H1 (cell line): ENCODE measurements around the gene TUBA8. TPM values are rescaled to one million over a fixed set of nuclear protein-coding genes. Genes with fewer than 3 reads are reported as not detected.

Experiments
- CTCF ChIA-PET: fragments of 300-600 bp; sonication (Branson Sonifier 250); formaldehyde crosslinking; loops from one replicate; lab custom pipeline; 2021; ENCODE audit not compliant: partially characterized antibody; lab: Charles Lee
- POLR2A ChIA-PET: fragments of 300-600 bp; sonication (Branson Sonifier 250); formaldehyde crosslinking; loops from one replicate; lab custom pipeline; 2021; ENCODE audit warnings: inconsistent platforms; ENCODE audit not compliant: partially characterized antibody; lab: Charles Lee
- DNase-seq, 2 experiments: peaks; one replicate each; pipeline versions ENCODE4 v3.0.0 to v3.0.0-alpha.2; 2010 to 2022; ENCODE audit warnings: low spot score in 2 of 2, low read depth in 1 of 2, mixed read lengths in 1 of 2
- FAIRE-seq: peaks from 2 replicates; lab custom pipeline; 2011; peaks lifted over from hg19 to GRCh38; lab: Jason Lieb, UNC
- H2AFZ ChIP-seq: 2 replicates; pipeline ENCODE4 v1.8.1; 2012; ENCODE audit warnings: low read length, inconsistent platforms
- H2AK5ac ChIP-seq: 2 replicates; pipeline ENCODE4 v1.6.1; 2013; ENCODE audit warnings: low read depth, low read length
- H2BK120ac ChIP-seq: replicated peaks from 2 replicates; pipeline ENCODE3; 2013; ENCODE audit warnings: low read depth, low read length, inconsistent platforms
- H2BK12ac ChIP-seq: 2 replicates; pipeline ENCODE4 v1.6.1; 2013; ENCODE audit warnings: low read depth, low read length
- H2BK15ac ChIP-seq: 2 replicates; pipeline ENCODE4 v1.6.1; 2013; ENCODE audit warnings: low read length
- H2BK20ac ChIP-seq: 2 replicates; pipeline ENCODE4 v1.6.1; 2013; ENCODE audit warnings: low read length
- H2BK5ac ChIP-seq: 2 replicates; pipeline ENCODE4 v1.6.1; 2013; ENCODE audit warnings: low read depth, low read length
- H3K14ac ChIP-seq: 2 replicates; pipeline ENCODE4 v1.6.1; 2013; ENCODE audit warnings: inconsistent platforms; ENCODE audit not compliant: insufficient read length
- H3K18ac ChIP-seq: 2 replicates; pipeline ENCODE4 v1.6.1; 2013; ENCODE audit warnings: low read length; ENCODE audit errors: extremely low read depth
- H3K23ac ChIP-seq: 2 replicates; pipeline ENCODE4 v1.6.1; 2013; ENCODE audit warnings: inconsistent platforms; ENCODE audit not compliant: insufficient read length
- H3K23me2 ChIP-seq: 2 replicates; pipeline ENCODE4 v1.6.1; 2013; ENCODE audit warnings: low read depth, low read length
- H3K27ac ChIP-seq: 2 replicates; pipeline ENCODE4 v1.6.1; 2011; ENCODE audit warnings: low read depth, low read length, inconsistent platforms
- H3K27me3 ChIP-seq, 4 experiments: replicated peaks in 1 of 4; 1 replicate in 1 of 4; 2 replicates in 3 of 4; pipeline versions ENCODE4 v1.6.1 to v1.8.1; 2011 to 2013; ENCODE audit warnings: low read length in 3 of 4, mild to moderate bottlenecking in 3 of 4, inconsistent platforms in 2 of 4, mixed read lengths in 2 of 4, moderate library complexity in 1 of 4; ENCODE audit not compliant: control insufficient read depth in 3 of 4, insufficient read depth in 3 of 4; ENCODE audit errors: extremely low read depth in 1 of 4
- H3K36me3 ChIP-seq, 4 experiments: 2 replicates each; pipeline versions ENCODE4 v1.6.1 to v1.8.1; 2011 to 2013; ENCODE audit warnings: mild to moderate bottlenecking in 4 of 4, low read length in 3 of 4, moderate library complexity in 2 of 4, control low read depth in 1 of 4, inconsistent platforms in 1 of 4; ENCODE audit not compliant: insufficient read depth in 4 of 4, control insufficient read depth in 2 of 4
- H3K4ac ChIP-seq: replicated peaks from 2 replicates; pipeline ENCODE3; 2013; ENCODE audit warnings: low read length, low read depth, mixed read lengths, inconsistent platforms; ENCODE audit not compliant: insufficient read length
- H3K4me1 ChIP-seq, 4 experiments: replicated peaks in 1 of 4; 1 replicate in 1 of 4; 2 replicates in 3 of 4; pipeline versions ENCODE4 v1.6.1 to v1.8.1; 2011 to 2013; ENCODE audit warnings: low read length in 3 of 4, inconsistent platforms in 2 of 4, mixed read lengths in 1 of 4; ENCODE audit not compliant: insufficient read depth in 4 of 4, control insufficient read depth in 3 of 4
- H3K4me2 ChIP-seq, 2 experiments: 2 replicates each; pipeline versions ENCODE4 v1.6.1 to v1.8.1; 2011 to 2013; ENCODE audit warnings: low read depth in 2 of 2, low read length in 2 of 2, control low read depth in 1 of 2, inconsistent platforms in 1 of 2, mild to moderate bottlenecking in 1 of 2; ENCODE audit not compliant: insufficient read depth in 1 of 2
- H3K4me3 ChIP-seq, 4 experiments: fragments of 200-600, 300-600 bp in 1 of 4; sonication (generic), shearing (Covaris generic), sonication (Bioruptor Twin) in 1 of 4; 2 replicates each; pipeline versions ENCODE4 v1.5.1 to v1.8.1; 2011 to 2016; ENCODE audit warnings: low read length in 4 of 4, low read depth in 3 of 4, control low read depth in 2 of 4, inconsistent platforms in 2 of 4, mild to moderate bottlenecking in 2 of 4, mixed read lengths in 1 of 4, moderate library complexity in 1 of 4; ENCODE audit not compliant: insufficient read depth in 2 of 4; ENCODE audit errors: extremely low read depth in 1 of 4
- H3K56ac ChIP-seq: replicated peaks from 2 replicates; pipeline ENCODE3; 2013; ENCODE audit warnings: low read depth, mild to moderate bottlenecking, mixed read lengths, low read length, inconsistent platforms; ENCODE audit not compliant: insufficient read length
- H3K79me1 ChIP-seq: 2 replicates; pipeline ENCODE4 v1.6.1; 2013; ENCODE audit warnings: low read depth, low read length, control low read depth
- H3K79me2 ChIP-seq, 2 experiments: 2 replicates each; pipeline versions ENCODE4 v1.6.1 to v1.8.1; 2012 to 2013; ENCODE audit warnings: low read length in 2 of 2, mild to moderate bottlenecking in 2 of 2, inconsistent platforms in 1 of 2; ENCODE audit not compliant: insufficient read depth in 2 of 2, control insufficient read depth in 1 of 2
- H3K9ac ChIP-seq, 4 experiments: replicated peaks in 1 of 4; 1 replicate in 1 of 4; 2 replicates in 3 of 4; pipeline versions ENCODE4 v1.6.1 to v1.8.1; 2011 to 2013; ENCODE audit warnings: low read depth in 3 of 4, low read length in 3 of 4, control low read depth in 2 of 4, mild to moderate bottlenecking in 2 of 4, moderate library complexity in 2 of 4, inconsistent platforms in 1 of 4; ENCODE audit errors: extremely low read depth in 1 of 4
- H3K9me3 ChIP-seq, 2 experiments: 2 replicates each; pipeline versions ENCODE4 v1.6.1 to v1.8.1; 2012 to 2013; ENCODE audit warnings: mild to moderate bottlenecking in 2 of 2, moderate library complexity in 2 of 2, control low read depth in 1 of 2, inconsistent platforms in 1 of 2, low read depth in 1 of 2, low read length in 1 of 2, mixed read lengths in 1 of 2; ENCODE audit not compliant: insufficient read depth in 2 of 2
- H4K20me1 ChIP-seq, 2 experiments: replicated peaks in 1 of 2; 2 replicates each; pipeline versions ENCODE3 to v1.8.1; 2011 to 2013; ENCODE audit warnings: inconsistent platforms in 2 of 2, low read length in 2 of 2, mild to moderate bottlenecking in 1 of 2; ENCODE audit not compliant: insufficient read depth in 2 of 2, control insufficient read depth in 1 of 2
- H4K5ac ChIP-seq: 2 replicates; pipeline ENCODE4 v1.6.1; 2013; ENCODE audit warnings: low read length, low read depth, mixed read lengths, inconsistent platforms; ENCODE audit not compliant: insufficient read length
- H4K8ac ChIP-seq: 2 replicates; pipeline ENCODE4 v1.8.0; 2013; ENCODE audit warnings: mild to moderate bottlenecking, moderate library complexity, low read length, inconsistent platforms; ENCODE audit not compliant: insufficient read depth; ENCODE audit errors: extremely low read depth
- H4K91ac ChIP-seq: replicated peaks from 2 replicates; pipeline ENCODE3; 2013; ENCODE audit warnings: low read length, mixed read lengths, inconsistent platforms; ENCODE audit not compliant: insufficient read length
- BRCA1 ChIP-seq: IDR thresholded peaks from 2 replicates; pipeline ENCODE4 v1.6.1; 2012; ENCODE audit warnings: low read depth, low read length, improper control_type of control experiment
- EP300 ChIP-seq, 2 experiments: IDR thresholded peaks; 1 replicate in 1 of 2; 2 replicates in 1 of 2; pipeline ENCODE4 v1.6.1; 2011 to 2012; ENCODE audit warnings: low read depth in 2 of 2, low read length in 2 of 2, mild to moderate bottlenecking in 2 of 2, borderline replicate concordance in 1 of 2, inconsistent platforms in 1 of 2, moderate library complexity in 1 of 2
- EZH2 ChIP-seq: fragments of 200-600 bp; sonication (generic); IDR thresholded peaks from 2 replicates; pipeline ENCODE4 v1.7.1; 2012; ENCODE audit warnings: low read depth, mild to moderate bottlenecking, moderate library complexity, low read length, inconsistent platforms; ENCODE audit not compliant: severe bottlenecking
- FOSL1 ChIP-seq: IDR thresholded peaks from 2 replicates; pipeline ENCODE4 v1.6.1; 2011; ENCODE audit warnings: mild to moderate bottlenecking, low read depth, low read length, moderate library complexity; ENCODE audit not compliant: insufficient read depth
- RBBP5 ChIP-seq: IDR thresholded peaks from 2 replicates; pipeline ENCODE4 v1.7.1; 2012; ENCODE audit warnings: low read depth, mild to moderate bottlenecking, inconsistent platforms, low read length, moderate library complexity, borderline replicate concordance
- RNF2 ChIP-seq: fragments of 200-900, 300-1000 bp; sonication (generic); IDR thresholded peaks from 2 replicates; pipeline ENCODE4 v1.7.1; 2016; ENCODE audit warnings: borderline replicate concordance, low read depth, mild to moderate bottlenecking, antibody characterized with exemption, low read length; ENCODE audit not compliant: poor library complexity, severe bottlenecking; ENCODE audit errors: missing control alignments
- SP4 ChIP-seq: IDR thresholded peaks from 2 replicates; pipeline ENCODE4 v1.6.1; 2012; ENCODE audit warnings: low read length, inconsistent platforms
- WGBS, 2 experiments: shearing (Covaris generic) in 1 of 2; methylation state at CpG; one replicate each; pipeline versions ENCODE4 v1.1.6 to v1.1.7; 2013 to 2015; ENCODE audit warnings: low lambda C conversion rate in 2 of 2, mixed read lengths in 2 of 2, inconsistent platforms in 1 of 2, low coverage in 1 of 2, missing lambda C conversion rate in 1 of 2; ENCODE audit not compliant: insufficient replicate concordance in 2 of 2, insufficient coverage in 1 of 2, insufficient read length in 1 of 2; ENCODE audit errors: extremely low coverage in 1 of 2, missing lambda C conversion rate in 1 of 2; 5-methylcytosine and 5-hydroxymethylcytosine counted together
- polyA plus RNA-seq, 7 experiments: library from polyadenylated mRNA; depleted of rRNA in 3 of 7; stranded (reverse) in 5 of 7; unstranded in 2 of 7; fragments of >200 nt in 5 of 7; fragments of 200-250 nt in 2 of 7; gene quantifications; 1 replicate in 5 of 7; 2 replicates in 1 of 7; 4 replicates in 1 of 7; pipeline versions ENCODE4 v1.2.1 to v1.2.3, GENCODE V29; 2011 to 2013; ENCODE audit warnings: missing spikeins in 2 of 7, mixed read lengths in 2 of 7
- total RNA-seq: library from RNA; stranded (reverse); fragmentation: NEBNext Ultra II Directional; extraction: Animal tissue kit (Norgen Biotek cat#: 25700); gene quantifications from 2 replicates; pipeline ENCODE4 v1.2.1, GENCODE V29; 2021
- TF ChIP-seq, protein P1 (sequence below): IDR thresholded peaks from 2 replicates; pipeline ENCODE4 v1.6.1; 2011; ENCODE audit warnings: low read depth, mild to moderate bottlenecking, low read length; ENCODE audit not compliant: insufficient read depth
- TF ChIP-seq, protein P2 (sequence below), 3 experiments: IDR thresholded peaks; 1 replicate in 2 of 3; 2 replicates in 1 of 3; pipeline versions ENCODE4 v1.5.1 to v1.6.1; 2011; ENCODE audit warnings: low read length in 3 of 3, mild to moderate bottlenecking in 3 of 3, inconsistent platforms in 2 of 3, low read depth in 1 of 3, moderate library complexity in 1 of 3; ENCODE audit not compliant: insufficient read depth in 1 of 3; ENCODE audit errors: control extremely low read depth in 1 of 3

The TUBA8 gene
- total and polyA plus RNA-seq, 2 of the 8 experiments (the other 6 are each of a cell fraction or from before 2014, with no cell fraction given), result 1.0 to 4.0 TPM

DNA sequence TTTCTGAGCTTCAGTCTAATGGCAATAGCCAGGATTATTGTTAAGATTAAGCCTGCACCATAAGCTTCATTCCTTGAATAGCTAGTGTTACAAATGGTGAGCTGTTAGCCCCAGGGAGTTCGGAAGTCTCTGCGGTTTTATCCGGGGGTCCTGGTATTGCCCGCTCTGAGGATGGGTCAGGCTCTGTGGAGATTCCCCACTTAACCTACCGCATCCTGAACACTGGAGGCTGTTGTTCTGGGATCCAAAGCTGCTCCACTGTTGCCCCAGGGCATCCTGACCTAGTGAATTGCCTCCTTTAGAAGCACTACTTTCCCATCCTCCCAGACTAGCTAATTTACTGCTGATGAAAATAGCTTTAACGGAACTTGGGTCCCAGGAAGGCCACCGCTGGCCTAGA is 47.3 kb upstream of the TUBA8 start:
- no peaks in the 10 kb centered on the region for H3K36me3 ChIP-seq
- no peak overlapping the region for H3K14ac ChIP-seq
- no peak overlapping the region for H2BK12ac ChIP-seq
- DNase-seq (no peak), FAIRE-seq (no peak)
- H2AFZ ChIP-seq, result no peak overlapping the region
- no peak overlapping the region for H3K9ac ChIP-seq
- no peak overlapping the region for H3K4me3 ChIP-seq
- no peak overlapping the region for H3K4me2 ChIP-seq
- H2BK15ac ChIP-seq, result no peak overlapping the region
- H2BK120ac ChIP-seq, result no peak overlapping the region
- no peak overlapping the region for H4K91ac ChIP-seq
- H3K18ac ChIP-seq, result no peak overlapping the region
- no peak overlapping the region for H3K4ac ChIP-seq
- ChIA-PET POLR2A (interaction anchor here (1.0 to 1.2 kb wide), 2 partner anchors 13 to 15 kb away, joined by 3 to 5 read pairs; partner anchors contain the start of gene PEX26), CTCF (interaction anchor here (0.7 to 8.0 kb wide), 8 partner anchors 11 to 278 kb away, joined by 3 to 70 read pairs (median 4); partner anchors contain the start of gene PEX26)
- no peak overlapping the region for H3K27ac ChIP-seq
- H3K23ac ChIP-seq, result no peak overlapping the region
- no peaks in the 10 kb centered on the region for H3K79me2 ChIP-seq
- H3K56ac ChIP-seq, result no peak overlapping the region
- H3K4me1 ChIP-seq, result peaks cover 0 to 3% (median 0%) of the 10 kb centered on the region in 4 experiments; a peak in 2 of 7 replicates
- H3K9me3 ChIP-seq, result no peaks in the 10 kb centered on the region
- no peaks in the 10 kb centered on the region for H4K20me1 ChIP-seq
- no peak overlapping the region for H4K5ac ChIP-seq
- H3K23me2 ChIP-seq, result no peaks in the 10 kb centered on the region
- WGBS, 2 experiments, result 90% methylated on average over 7 of the region's 7 CpGs; no CpG with 5 or more reads in 1 of the 2 experiments
- peaks cover 0 to 2% (median 0%) of the 10 kb centered on the region in 4 experiments; a peak in 2 of 7 replicates for H3K27me3 ChIP-seq
- H2AK5ac ChIP-seq, result no peak overlapping the region
- no peak overlapping the region for H2BK20ac ChIP-seq
- H3K79me1 ChIP-seq, result no peaks in the 10 kb centered on the region
- H2BK5ac ChIP-seq, result no peak overlapping the region
- no peak overlapping the region for H4K8ac ChIP-seq
- TF ChIP-seq EP300 (IDR thresholded peaks at IDR 0.05; ENCODE audit: borderline replicate concordance in 1 of 2, low read depth in 2 of 2, low read length in 2 of 2) (no peak), SP4 (no peak), EZH2 (no peak), BRCA1 (no peak), RBBP5 (no peak), RNF2 (no peak), FOSL1 (no peak)
- TF ChIP-seq, protein P1, sequence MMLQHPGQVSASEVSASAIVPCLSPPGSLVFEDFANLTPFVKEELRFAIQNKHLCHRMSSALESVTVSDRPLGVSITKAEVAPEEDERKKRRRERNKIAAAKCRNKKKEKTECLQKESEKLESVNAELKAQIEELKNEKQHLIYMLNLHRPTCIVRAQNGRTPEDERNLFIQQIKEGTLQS, result no peak
- TF ChIP-seq, protein P2, sequence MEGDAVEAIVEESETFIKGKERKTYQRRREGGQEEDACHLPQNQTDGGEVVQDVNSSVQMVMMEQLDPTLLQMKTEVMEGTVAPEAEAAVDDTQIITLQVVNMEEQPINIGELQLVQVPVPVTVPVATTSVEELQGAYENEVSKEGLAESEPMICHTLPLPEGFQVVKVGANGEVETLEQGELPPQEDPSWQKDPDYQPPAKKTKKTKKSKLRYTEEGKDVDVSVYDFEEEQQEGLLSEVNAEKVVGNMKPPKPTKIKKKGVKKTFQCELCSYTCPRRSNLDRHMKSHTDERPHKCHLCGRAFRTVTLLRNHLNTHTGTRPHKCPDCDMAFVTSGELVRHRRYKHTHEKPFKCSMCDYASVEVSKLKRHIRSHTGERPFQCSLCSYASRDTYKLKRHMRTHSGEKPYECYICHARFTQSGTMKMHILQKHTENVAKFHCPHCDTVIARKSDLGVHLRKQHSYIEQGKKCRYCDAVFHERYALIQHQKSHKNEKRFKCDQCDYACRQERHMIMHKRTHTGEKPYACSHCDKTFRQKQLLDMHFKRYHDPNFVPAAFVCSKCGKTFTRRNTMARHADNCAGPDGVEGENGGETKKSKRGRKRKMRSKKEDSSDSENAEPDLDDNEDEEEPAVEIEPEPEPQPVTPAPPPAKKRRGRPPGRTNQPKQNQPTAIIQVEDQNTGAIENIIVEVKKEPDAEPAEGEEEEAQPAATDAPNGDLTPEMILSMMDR (IDR thresholded peaks at IDR 0.05; ENCODE audit: control extremely low read depth in 1 of 3, insufficient read depth in 1 of 3, low read depth in 1 of 3, low read length in 3 of 3), result no peak
